Thoracic aorta (tissue), 2 donors: ENCODE results near the gene NFU1. TPM values are rescaled to one million over a fixed set of nuclear protein-coding genes. Genes with fewer than 3 reads are reported as not detected.

Experiments used
- ATAC-seq: fragments of 150-250 bp; one replicate; pipeline ENCODE4 v1.8.0; 2017; ENCODE audit warnings: low read depth; ENCODE audit not compliant: insufficient number of reproducible peaks, low FRiP score
- DNase-seq: peaks from one replicate; pipeline ENCODE4 v3.0.0-alpha.2; 2020; ENCODE audit warnings: low spot score
- H3K27ac ChIP-seq, 2 donors: fragments of 200-600 bp; sonication (generic); 1 replicate in 1 of 2; 2 replicates in 1 of 2; pipeline ENCODE4 v1.5.1; 2016; ENCODE audit warnings: mild to moderate bottlenecking in 2 of 2, moderate library complexity in 2 of 2
- H3K27me3 ChIP-seq: fragments of 200-600 bp; sonication (generic); replicated peaks from 2 replicates; pipeline ENCODE4 v1.6.0; 2016; ENCODE audit warnings: mild to moderate bottlenecking; ENCODE audit not compliant: insufficient read depth
- H3K36me3 ChIP-seq: fragments of 200-600 bp; sonication (generic); one replicate; pipeline ENCODE4 v1.5.1; 2016
- H3K4me1 ChIP-seq, 2 donors: fragments of 200-600 bp; sonication (generic); 1 replicate in 1 of 2; 2 replicates in 1 of 2; pipeline versions ENCODE4 v1.5.1 to v1.6.0; 2016; ENCODE audit warnings: low read depth in 2 of 2, mild to moderate bottlenecking in 1 of 2; ENCODE audit not compliant: control insufficient read depth in 1 of 2
- H3K4me3 ChIP-seq: fragments of 200-600 bp; sonication (generic); 2 replicates; pipeline ENCODE4 v1.5.1; 2016; ENCODE audit warnings: mild to moderate bottlenecking
- H3K9me3 ChIP-seq: fragments of 200-600 bp; sonication (generic); 2 replicates; pipeline ENCODE4 v1.5.1; 2016
- total RNA-seq, 2 donors: library from RNA; depleted of rRNA; stranded (reverse); fragments of >200 nt; gene quantifications; one replicate each; pipeline versions ENCODE4 v1.1.0 to v1.2.3, GENCODE V29; 2016
- TF ChIP-seq, protein P1 (sequence below): fragments of 200-600 bp; sonication (generic); IDR thresholded peaks from one replicate; pipeline ENCODE4 v1.5.1; 2019; ENCODE audit warnings: antibody characterized with exemption

The NFU1 gene
- total RNA-seq, 2 donors from 2014 or later = 44.6 to 51.6 TPM

DNA sequence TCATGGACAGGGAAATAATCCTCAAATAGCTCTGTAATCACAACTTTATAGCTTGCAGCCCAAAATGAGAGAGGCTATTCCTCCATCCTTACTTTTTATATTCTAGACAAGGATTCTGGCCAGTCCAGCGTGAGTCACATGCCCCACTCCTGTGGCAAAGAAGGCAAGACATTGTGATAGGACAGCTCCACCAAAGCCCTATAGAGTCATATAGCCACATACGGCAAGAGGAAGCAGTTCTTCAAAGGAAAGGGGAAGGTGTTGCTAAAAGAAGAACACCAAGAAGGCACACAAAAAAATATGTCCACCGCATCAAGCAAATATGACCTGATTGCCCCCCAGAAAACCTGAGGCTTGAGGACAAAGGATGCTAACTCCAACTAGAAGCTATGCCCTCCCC lies 46.8 kb downstream of the NFU1 start:
- no peaks in the 10 kb centered on the region for H3K9me3 ChIP-seq
- H3K36me3 ChIP-seq = peaks cover 6% of the 10 kb centered on the region
- H3K4me3 ChIP-seq = no peak overlapping the region
- H3K27me3 ChIP-seq = no peaks in the 10 kb centered on the region
- DNase-seq (no peak), ATAC-seq (no peak)
- TF ChIP-seq, protein P1, sequence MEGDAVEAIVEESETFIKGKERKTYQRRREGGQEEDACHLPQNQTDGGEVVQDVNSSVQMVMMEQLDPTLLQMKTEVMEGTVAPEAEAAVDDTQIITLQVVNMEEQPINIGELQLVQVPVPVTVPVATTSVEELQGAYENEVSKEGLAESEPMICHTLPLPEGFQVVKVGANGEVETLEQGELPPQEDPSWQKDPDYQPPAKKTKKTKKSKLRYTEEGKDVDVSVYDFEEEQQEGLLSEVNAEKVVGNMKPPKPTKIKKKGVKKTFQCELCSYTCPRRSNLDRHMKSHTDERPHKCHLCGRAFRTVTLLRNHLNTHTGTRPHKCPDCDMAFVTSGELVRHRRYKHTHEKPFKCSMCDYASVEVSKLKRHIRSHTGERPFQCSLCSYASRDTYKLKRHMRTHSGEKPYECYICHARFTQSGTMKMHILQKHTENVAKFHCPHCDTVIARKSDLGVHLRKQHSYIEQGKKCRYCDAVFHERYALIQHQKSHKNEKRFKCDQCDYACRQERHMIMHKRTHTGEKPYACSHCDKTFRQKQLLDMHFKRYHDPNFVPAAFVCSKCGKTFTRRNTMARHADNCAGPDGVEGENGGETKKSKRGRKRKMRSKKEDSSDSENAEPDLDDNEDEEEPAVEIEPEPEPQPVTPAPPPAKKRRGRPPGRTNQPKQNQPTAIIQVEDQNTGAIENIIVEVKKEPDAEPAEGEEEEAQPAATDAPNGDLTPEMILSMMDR = no peak
- H3K27ac ChIP-seq = no peak overlapping the region
- H3K4me1 ChIP-seq = peaks cover 0 to 14% of the 10 kb centered on the region in 2 donors

DNA sequence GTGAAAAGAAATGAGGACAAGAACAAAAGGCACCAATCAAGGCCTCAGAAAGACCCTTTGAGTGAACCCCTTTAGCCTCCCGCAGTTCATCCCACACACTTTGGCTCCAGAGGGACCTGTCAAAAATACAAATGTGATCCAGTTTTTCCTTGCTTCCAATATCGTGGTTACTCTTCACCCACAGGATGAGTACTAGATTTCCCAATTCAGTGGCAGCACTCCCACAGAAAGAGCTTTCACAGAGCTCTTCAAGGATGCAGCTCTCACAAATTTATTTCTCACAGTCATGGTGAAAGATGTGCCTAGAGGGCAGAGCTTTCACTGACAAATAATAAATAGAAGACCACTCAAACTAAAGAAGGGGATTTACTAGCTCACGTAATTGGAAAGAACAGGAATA lies 47.2 kb downstream of the NFU1 start:
- Histone ChIP-seq H3K27me3 (no peaks in the 10 kb centered on the region), H3K4me1 (peaks cover 0 to 14% of the 10 kb centered on the region in 2 donors), H3K9me3 (no peaks in the 10 kb centered on the region), H3K4me3 (no peak overlapping the region), H3K36me3 (peaks cover 6% of the 10 kb centered on the region), H3K27ac (no peak overlapping the region)
- ATAC-seq = no peak
- DNase-seq = no peak
- TF ChIP-seq, protein P1 = no peak

DNA sequence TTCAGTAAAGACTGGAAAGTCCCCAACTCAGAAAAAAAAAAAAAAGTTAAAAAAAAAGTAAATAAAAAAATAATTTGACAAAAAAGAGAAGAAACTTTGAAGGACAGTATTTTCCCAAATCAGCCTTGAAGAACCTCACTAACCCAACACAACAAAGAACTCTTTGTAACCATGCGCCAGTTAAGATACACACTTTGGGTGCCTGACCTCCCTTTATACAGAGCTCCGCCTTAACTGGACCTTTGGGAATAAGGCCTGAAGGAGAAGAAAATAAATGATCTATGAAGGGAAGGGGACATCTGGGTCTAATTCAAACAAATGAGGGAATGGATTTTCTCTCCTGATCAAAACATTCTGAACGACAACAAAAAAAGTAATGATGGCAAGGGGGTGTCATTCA lies 48.0 kb downstream of the NFU1 start:
- H3K4me1 ChIP-seq = peaks cover 2 to 21% of the 10 kb centered on the region in 2 donors
- no peak overlapping the region for H3K27ac ChIP-seq
- H3K36me3 ChIP-seq = no peaks in the 10 kb centered on the region
- H3K27me3 ChIP-seq = no peaks in the 10 kb centered on the region
- TF ChIP-seq, protein P1 = no peak
- ATAC-seq (no peak), DNase-seq (no peak)
- no peak overlapping the region for H3K4me3 ChIP-seq
- H3K9me3 ChIP-seq = no peaks in the 10 kb centered on the region

DNA sequence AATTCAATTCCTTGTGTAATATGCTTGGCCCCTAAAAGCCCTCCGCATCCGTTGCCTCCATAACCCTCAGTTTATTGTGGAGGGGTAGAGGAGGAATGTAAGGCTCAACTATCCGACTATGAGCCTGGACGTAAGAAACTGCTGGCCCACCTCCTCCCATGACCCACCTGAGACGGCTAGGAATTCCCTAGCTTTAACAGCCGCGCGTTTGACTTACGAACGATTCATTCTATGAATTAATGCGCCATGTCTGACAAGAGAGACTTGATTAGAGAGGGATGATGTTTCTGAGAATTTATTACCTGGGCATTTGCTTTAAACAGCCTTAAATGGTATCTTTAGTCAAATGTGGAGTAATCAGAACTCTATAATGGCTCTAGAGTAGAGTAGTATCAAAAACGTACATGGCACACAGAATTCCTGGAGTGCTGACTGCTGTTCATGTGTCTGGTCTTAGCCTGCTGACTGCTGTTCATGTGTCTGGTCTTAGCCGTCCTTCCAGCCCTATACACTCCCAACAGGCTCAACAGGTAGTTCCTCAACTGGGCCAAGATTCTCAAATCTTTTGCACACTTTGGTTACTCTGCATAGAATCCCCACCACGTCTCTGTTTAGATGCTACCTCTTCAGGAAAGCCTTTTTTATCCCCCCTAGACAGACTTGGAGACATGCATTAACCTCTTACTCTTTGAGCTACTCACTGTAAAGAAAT lies 49.3 kb downstream of the NFU1 start:
- TF ChIP-seq, protein P1 = no peak
- Histone ChIP-seq H3K36me3 (no peaks in the 10 kb centered on the region), H3K27ac (peak overlapping the region; percentile 66 to 84), H3K4me1 (peaks cover 3 to 32% of the 10 kb centered on the region in 2 donors), H3K9me3 (no peaks in the 10 kb centered on the region), H3K27me3 (no peaks in the 10 kb centered on the region), H3K4me3 (peak overlapping the region; percentile 94)
- DNase-seq = no peak
- ATAC-seq = no peak

DNA sequence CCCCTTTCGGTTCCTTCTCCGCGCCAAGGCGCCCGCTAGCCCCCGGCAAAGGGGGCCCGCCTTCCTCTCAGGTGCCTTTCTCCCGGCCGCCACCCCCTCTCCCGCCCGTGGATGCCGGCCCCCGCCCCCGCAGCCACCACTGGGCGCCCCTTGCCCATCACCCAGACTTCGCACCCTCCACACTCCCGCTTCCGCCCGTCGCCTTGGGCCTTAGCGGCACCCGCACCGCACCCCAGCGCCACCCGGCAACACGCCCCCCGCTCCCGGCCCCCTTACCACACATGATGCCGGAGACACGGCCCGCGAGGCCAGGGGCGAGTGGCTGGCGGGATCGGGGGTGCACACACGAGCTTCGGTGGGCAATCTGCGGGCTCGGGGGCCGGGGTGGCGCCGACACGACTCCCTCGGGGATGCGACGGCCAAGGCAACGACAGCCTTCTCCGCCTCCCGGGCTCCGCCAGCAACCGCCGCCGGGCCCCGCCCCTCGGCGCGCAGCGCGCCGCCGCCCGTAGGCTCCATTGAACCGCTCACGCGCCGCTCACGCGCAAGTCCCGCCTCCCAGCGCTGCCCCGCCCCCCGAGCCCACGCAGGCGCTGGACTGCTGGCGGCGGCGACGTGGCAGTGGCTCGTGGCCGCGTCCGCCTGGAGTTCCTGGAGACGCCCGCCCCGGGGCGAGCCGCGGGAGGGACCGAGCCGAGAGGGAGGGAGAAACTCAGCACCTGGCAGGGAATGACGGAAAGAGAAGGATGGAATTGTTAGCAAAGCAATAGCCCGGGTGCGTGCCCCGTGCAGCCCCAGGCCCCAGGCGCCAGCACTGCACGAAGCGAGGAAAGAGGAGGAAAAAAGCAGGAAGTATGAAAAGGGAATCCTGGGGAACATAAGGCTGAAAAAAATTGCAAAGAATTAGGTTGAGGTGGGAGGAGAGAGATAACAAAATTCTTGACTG lies 50.2 kb downstream of the NFU1 start, which contains the start of gene GFPT1:
Gene GFPT1, minus strand, starts transcription at position 439 of the 946 bp plus-strand sequence. Its CDS starts 156 bp downstream, at position 283.
- Histone ChIP-seq H3K4me1 (peaks cover 3 to 40% of the 10 kb centered on the region in 2 donors), H3K27ac (peak within 1 kb of the TSS; percentile 84 to 88), H3K36me3 (no peaks in the 10 kb centered on the region), H3K9me3 (no peaks in the 10 kb centered on the region), H3K4me3 (peak within 1 kb of the TSS; percentile 94), H3K27me3 (no peaks in the 10 kb centered on the region)
- DNase-seq (peak; percentile 72), ATAC-seq (peak; percentile 82)
- TF ChIP-seq, protein P1 = no peak
